ENCODE measurements around the gene OR6T1. TPM values are rescaled to one million over a fixed set of nuclear protein-coding genes. Genes with fewer than 3 reads are reported as not detected.

Gene OR6T1, protein sequence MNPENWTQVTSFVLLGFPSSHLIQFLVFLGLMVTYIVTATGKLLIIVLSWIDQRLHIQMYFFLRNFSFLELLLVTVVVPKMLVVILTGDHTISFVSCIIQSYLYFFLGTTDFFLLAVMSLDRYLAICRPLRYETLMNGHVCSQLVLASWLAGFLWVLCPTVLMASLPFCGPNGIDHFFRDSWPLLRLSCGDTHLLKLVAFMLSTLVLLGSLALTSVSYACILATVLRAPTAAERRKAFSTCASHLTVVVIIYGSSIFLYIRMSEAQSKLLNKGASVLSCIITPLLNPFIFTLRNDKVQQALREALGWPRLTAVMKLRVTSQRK
- total RNA-seq: not detected in 2 replicates

DNA sequence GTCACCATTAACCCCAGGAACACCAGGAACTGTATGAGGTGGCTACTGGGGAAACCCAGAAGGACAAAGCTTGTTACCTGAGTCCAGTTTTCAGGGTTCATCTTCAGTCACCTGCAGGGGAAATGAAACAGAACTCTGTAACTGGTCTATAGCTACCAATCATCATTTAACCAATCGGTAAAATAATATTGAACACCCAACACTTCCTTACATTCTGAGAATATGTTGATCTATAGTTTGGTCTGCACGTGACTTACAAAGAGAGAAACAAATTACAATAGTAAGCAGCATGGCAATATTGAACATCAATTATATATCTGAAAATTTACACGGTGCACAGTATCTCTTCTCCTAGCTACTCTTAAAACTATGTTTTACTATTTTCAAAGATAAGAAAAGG, at the start of gene OR6T1:
OR6T1 (minus strand) TSS at position 101 of the 400 bp plus-strand sequence; CDS start at position 101, 0 bp downstream.
- H3K4me1 Mint-ChIP-seq (ENCODE audit: low read depth): no peaks in the 10 kb centered on the region
- intact Hi-C loops (cut with micrococcal nuclease): no loop called here
- DNase-seq (ENCODE audit: low spot score): no peak
- no peak within 1 kb of the TSS for H3K4me3 Mint-ChIP-seq (ENCODE audit: low read depth)
- no peaks in the 10 kb centered on the region for H3K9me3 Mint-ChIP-seq
- H3K27ac Mint-ChIP-seq: no peak within 1 kb of the TSS
- no peaks in the 10 kb centered on the region for H3K36me3 Mint-ChIP-seq (ENCODE audit: low read depth)
- H3K27me3 Mint-ChIP-seq (ENCODE audit: low read depth): no peaks in the 10 kb centered on the region

DNA sequence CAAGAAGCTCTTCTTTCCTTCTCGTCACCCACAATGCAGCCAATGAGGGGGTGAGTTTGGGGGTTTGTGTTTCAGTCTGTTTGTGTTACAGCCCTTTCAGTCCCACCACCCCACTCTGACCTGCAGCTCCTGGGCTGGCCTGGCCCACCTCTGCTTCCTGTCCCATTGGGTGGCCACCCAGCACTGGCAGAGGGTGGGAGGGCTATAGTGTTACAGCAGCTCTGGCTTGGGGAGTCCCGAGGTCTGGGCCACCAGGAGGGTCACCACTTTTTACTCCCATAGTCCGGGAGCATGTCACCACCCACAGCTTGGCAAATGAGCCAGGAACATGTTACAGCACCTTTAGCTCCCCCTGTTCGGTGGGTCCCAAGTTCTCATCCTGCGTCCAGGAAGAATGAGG, 35.7 kb upstream of the OR6T1 start:
- Mint-ChIP-seq H3K4me3 (ENCODE audit: low read depth) (no peak overlapping the region), H3K4me1 (ENCODE audit: low read depth) (no peaks in the 10 kb centered on the region), H3K27me3 (ENCODE audit: low read depth) (no peaks in the 10 kb centered on the region), H3K36me3 (ENCODE audit: low read depth) (no peaks in the 10 kb centered on the region), H3K27ac (no peak overlapping the region), H3K9me3 (peaks cover 7% of the 10 kb centered on the region)
- intact Hi-C loops (cut with micrococcal nuclease): no loop called here
- DNase-seq (ENCODE audit: low spot score): no peak

DNA sequence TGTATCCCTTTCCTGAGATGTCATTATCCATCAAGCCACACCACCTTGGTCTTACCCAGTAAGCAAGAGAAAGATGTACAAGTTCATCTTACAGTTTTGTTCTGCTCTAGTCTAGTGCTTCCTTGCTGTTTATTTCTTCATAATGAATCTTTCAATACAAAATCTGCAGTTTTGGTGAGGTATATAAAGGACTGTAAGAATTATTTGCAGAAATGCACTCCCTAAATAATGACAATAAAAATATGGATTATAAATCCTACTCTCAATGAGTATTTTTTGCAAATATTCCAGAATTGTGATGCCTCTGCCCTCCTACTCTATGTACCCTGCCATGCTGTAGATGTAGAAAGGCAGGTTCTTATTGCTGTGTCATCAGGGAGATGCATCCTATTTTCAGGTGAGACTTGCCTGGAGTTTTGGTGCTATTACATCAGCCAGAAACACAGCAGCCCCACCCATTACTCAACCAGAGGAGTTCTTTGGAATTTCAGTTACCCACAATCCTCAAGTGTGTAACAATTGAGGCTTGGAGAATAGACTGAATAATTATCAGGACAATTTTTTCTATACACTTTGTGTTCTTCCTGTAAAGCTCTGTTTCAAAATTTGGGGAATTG, 34.2 kb upstream of the OR6T1 start, which contains the start of gene OR10S1:
OR10S1 (minus strand) TSS at position 51 of the 617 bp plus-strand sequence. CDS start 117 bp downstream, outside the sequence.
- Mint-ChIP-seq H3K36me3 (ENCODE audit: low read depth) (no peaks in the 10 kb centered on the region), H3K4me3 (ENCODE audit: low read depth) (no peak within 1 kb of the TSS), H3K9me3 (peaks cover 7% of the 10 kb centered on the region), H3K27me3 (ENCODE audit: low read depth) (no peaks in the 10 kb centered on the region), H3K4me1 (ENCODE audit: low read depth) (no peaks in the 10 kb centered on the region), H3K27ac (no peak within 1 kb of the TSS)
- DNase-seq (ENCODE audit: low spot score): no peak
- intact Hi-C loops (cut with micrococcal nuclease): no loop called here

DNA sequence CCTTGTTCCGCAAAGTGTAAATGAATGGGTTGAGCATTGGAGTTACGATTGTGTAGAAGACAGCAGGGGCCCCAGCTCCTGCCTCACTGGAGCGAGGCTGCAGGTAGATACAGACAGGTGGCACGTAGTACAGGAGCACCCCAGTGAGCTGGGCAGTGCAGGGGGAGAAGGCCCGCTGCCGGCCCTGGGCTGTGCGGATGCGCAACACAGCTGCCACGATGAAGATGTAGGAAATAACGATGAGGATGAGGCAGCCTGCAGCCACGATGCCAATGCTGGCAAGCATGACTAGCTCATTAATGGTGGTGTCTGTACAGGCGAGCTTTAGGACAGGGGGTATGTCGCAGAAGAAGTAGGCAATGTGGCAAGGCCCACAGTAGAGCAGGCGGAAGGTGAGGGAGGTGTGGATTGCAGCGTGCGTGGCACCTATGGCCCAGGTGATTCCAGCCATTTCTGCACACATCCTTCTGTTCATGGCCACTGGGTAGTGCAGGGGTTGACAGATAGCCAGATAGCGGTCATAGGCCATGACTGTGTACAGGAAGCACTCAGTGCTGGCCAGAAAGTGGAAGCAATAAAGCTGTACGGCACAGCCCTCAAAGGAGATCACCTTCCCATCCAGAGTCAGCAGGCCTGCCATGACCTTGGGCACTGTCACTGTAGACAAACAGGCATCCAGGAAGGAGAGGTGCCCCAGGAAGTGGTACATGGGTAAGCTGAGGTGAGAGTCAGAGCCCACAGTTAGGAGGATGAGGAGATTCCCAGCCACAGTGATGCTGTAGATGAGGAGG, 33.3 kb upstream of the OR6T1 start:
- no peaks in the 10 kb centered on the region for H3K27me3 Mint-ChIP-seq (ENCODE audit: low read depth)
- no peak for DNase-seq (ENCODE audit: low spot score)
- H3K27ac Mint-ChIP-seq: no peak overlapping the region
- no peaks in the 10 kb centered on the region for H3K36me3 Mint-ChIP-seq (ENCODE audit: low read depth)
- intact Hi-C loops (cut with micrococcal nuclease): no loop called here
- H3K4me1 Mint-ChIP-seq (ENCODE audit: low read depth): no peaks in the 10 kb centered on the region
- H3K9me3 Mint-ChIP-seq: peaks cover 2% of the 10 kb centered on the region
- H3K4me3 Mint-ChIP-seq (ENCODE audit: low read depth): no peak overlapping the region

DNA sequence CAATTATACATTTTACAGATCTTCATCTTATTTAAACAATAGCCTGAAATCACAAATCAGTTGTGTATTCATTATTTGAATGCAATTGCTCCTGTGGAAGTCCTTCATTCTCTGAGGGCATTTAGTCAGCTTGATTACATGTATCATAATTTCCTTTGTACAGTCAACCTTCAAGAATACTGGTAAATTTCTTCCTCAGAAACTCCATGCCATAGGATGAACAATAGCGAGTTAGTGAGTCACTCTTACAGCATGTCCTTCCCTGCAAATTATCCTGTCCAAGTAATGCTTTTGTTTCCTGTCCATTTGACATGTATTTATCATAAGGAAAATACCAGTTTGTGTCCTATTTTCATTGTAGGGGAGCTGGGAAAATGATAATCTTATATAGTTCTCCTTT, 30.2 kb upstream of the OR6T1 start:
- no peaks in the 10 kb centered on the region for H3K36me3 Mint-ChIP-seq (ENCODE audit: low read depth)
- DNase-seq (ENCODE audit: low spot score): no peak
- intact Hi-C loops (cut with micrococcal nuclease): no loop called here
- no peaks in the 10 kb centered on the region for H3K4me1 Mint-ChIP-seq (ENCODE audit: low read depth)
- no peak overlapping the region for H3K27ac Mint-ChIP-seq
- H3K4me3 Mint-ChIP-seq (ENCODE audit: low read depth): no peak overlapping the region
- H3K27me3 Mint-ChIP-seq (ENCODE audit: low read depth): no peaks in the 10 kb centered on the region
- no peaks in the 10 kb centered on the region for H3K9me3 Mint-ChIP-seq

DNA sequence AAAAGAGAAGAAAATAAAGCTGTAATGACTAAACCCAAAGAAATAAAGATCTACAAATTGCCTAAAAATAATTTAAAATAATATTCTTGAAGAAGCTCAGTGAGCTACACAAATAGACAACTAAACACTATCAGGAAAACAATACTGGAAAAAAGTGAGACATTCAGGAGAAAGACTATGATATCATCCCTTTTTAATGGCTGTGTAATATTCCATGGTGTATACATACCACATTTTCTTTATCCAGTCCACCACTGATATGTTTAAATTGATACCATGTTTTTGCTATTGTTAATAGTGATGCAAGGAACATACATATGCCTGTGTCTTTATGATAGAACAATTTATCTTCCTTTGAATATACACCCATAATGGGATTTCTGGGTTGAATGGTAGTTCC, 13.1 kb upstream of the OR6T1 start:
- Mint-ChIP-seq H3K4me3 (ENCODE audit: low read depth) (no peak overlapping the region), H3K4me1 (ENCODE audit: low read depth) (no peaks in the 10 kb centered on the region)

DNA sequence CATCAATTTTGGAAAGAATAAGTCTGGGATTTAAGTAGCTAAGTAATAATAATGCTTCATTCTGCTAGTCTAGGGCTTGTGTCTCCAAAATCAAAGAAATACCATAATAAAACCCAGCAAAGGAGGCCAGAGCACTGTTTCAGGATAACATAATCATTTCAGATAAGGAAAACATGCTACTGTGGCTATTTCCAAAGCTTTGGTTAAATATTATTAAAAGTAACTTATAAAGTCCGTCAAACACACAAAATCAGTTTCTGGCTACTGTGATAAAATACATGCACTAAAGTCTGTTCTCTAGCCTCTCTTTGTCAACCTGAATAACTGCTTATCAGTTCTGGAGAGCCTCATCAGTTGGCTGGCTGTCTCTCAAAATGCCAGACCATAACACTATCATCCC, 1.5 kb upstream of the OR6T1 start:
- H3K4me3 Mint-ChIP-seq (ENCODE audit: low read depth): no peak overlapping the region
- intact Hi-C loops (cut with micrococcal nuclease): no loop called here
- no peaks in the 10 kb centered on the region for H3K4me1 Mint-ChIP-seq (ENCODE audit: low read depth)
- H3K27ac Mint-ChIP-seq: no peak overlapping the region
- no peak for DNase-seq (ENCODE audit: low spot score)
- H3K36me3 Mint-ChIP-seq (ENCODE audit: low read depth): no peaks in the 10 kb centered on the region
- H3K9me3 Mint-ChIP-seq: no peaks in the 10 kb centered on the region
- H3K27me3 Mint-ChIP-seq (ENCODE audit: low read depth): peaks cover 2% of the 10 kb centered on the region

More for the DNA sequence above, 13.1 kb upstream of the OR6T1 start:
- intact Hi-C loops (cut with micrococcal nuclease): no loop called here
- no peak for DNase-seq (ENCODE audit: low spot score)
- H3K27me3 Mint-ChIP-seq (ENCODE audit: low read depth): peaks cover 1% of the 10 kb centered on the region
- H3K36me3 Mint-ChIP-seq (ENCODE audit: low read depth): no peaks in the 10 kb centered on the region
- H3K27ac Mint-ChIP-seq: no peak overlapping the region
- H3K9me3 Mint-ChIP-seq: no peaks in the 10 kb centered on the region

DNA sequence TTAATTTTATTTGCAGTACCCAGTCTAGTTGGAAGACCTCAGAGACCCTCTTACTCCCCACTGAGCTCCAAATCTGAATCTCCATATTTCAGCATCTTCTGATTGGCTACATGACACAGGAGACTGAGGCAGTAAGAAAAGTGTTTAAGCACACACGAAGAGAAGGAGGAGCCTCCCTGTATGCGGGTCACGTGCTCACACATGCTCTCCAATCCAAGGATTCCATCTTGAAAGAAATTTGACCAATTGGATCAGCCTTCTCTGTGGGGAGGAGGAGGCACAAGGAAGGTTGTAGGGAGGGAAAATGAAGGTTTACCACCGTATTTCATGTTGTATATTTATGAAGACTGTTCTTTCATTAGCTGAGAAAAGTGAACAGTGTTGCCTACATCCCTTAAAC, 1.2 kb downstream of the OR6T1 start:
- Mint-ChIP-seq H3K36me3 (ENCODE audit: low read depth) (no peaks in the 10 kb centered on the region), H3K27me3 (ENCODE audit: low read depth) (no peaks in the 10 kb centered on the region), H3K9me3 (no peaks in the 10 kb centered on the region), H3K4me3 (ENCODE audit: low read depth) (no peak overlapping the region), H3K4me1 (ENCODE audit: low read depth) (no peaks in the 10 kb centered on the region), H3K27ac (no peak overlapping the region)
- intact Hi-C loops (cut with micrococcal nuclease): no loop called here
- DNase-seq (ENCODE audit: low spot score): no peak

DNA sequence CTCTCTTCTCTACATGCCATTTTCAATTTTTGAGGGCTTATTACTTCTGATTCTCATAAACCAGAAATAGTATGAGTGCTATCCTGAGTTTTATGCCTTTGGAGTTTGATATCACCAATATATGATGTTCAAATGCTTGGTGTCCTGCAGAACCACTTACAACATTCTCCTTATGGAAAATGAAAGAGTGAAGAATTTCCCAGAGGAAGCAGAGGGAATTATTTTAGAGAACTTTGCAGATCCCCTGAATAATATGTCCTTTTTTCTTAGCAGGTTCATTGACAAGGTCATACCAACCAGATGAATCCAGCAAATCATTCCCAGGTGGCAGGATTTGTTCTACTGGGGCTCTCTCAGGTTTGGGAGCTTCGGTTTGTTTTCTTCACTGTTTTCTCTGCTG, 4.3 kb downstream of the OR6T1 start, which contains the start of gene OR4D5:
OR4D5 (plus strand) TSS at position 301 of the 400 bp plus-strand sequence; CDS start at position 301, 0 bp downstream.
- Mint-ChIP-seq H3K27ac (no peak within 1 kb of the TSS), H3K27me3 (ENCODE audit: low read depth) (no peaks in the 10 kb centered on the region), H3K4me3 (ENCODE audit: low read depth) (no peak within 1 kb of the TSS), H3K9me3 (no peaks in the 10 kb centered on the region), H3K36me3 (ENCODE audit: low read depth) (no peaks in the 10 kb centered on the region), H3K4me1 (ENCODE audit: low read depth) (no peaks in the 10 kb centered on the region)
- intact Hi-C loops (cut with micrococcal nuclease): no loop called here
- DNase-seq (ENCODE audit: low spot score): no peak

DNA sequence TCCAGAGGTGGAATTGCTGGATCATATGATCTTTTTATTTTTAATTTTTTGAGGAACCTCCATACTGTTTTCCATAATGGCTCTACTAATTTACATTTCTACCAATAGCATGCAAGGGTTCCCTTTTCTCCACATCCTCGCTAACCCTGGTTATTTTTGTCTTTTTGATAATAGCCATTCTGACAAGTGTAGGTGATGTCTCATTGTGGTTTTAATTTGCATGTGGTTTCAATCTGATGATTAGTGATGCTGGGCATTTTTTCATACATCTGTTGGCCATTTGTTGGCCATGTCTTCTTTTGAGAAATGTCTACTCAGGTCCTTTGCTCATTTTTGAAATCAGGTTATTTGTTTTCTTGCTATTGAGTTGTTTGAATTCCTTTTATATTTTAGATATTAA, 19.6 kb downstream of the OR6T1 start:
- intact Hi-C loops (cut with micrococcal nuclease): no loop called here
- no peaks in the 10 kb centered on the region for H3K27me3 Mint-ChIP-seq (ENCODE audit: low read depth)
- H3K36me3 Mint-ChIP-seq (ENCODE audit: low read depth): no peaks in the 10 kb centered on the region
- H3K27ac Mint-ChIP-seq: no peak overlapping the region
- no peak overlapping the region for H3K4me3 Mint-ChIP-seq (ENCODE audit: low read depth)
- no peaks in the 10 kb centered on the region for H3K4me1 Mint-ChIP-seq (ENCODE audit: low read depth)
- H3K9me3 Mint-ChIP-seq: no peaks in the 10 kb centered on the region
- no peak for DNase-seq (ENCODE audit: low spot score)

DNA sequence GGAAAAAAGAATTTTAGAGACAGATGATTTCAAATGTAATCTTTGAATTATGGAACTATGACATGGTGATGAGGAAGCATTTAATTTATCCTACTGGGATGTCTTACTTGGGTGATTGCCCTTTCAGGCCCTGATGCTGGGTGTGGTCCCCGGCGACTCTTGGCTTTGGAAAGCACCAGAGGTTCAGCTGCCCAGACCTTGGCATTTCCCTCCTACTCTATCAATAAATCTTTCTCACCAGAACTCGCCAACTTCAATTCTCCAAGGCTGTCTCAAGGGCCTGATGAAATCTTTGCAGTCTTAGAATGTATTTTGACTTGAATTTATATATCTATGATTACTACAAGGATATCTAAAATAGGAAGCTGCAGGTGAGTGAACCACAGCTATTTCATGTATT, 22.7 kb downstream of the OR6T1 start:
- H3K4me1 Mint-ChIP-seq (ENCODE audit: low read depth): no peaks in the 10 kb centered on the region
- no peak for DNase-seq (ENCODE audit: low spot score)
- peaks cover 3% of the 10 kb centered on the region for H3K27me3 Mint-ChIP-seq (ENCODE audit: low read depth)
- H3K36me3 Mint-ChIP-seq (ENCODE audit: low read depth): no peaks in the 10 kb centered on the region
- H3K9me3 Mint-ChIP-seq: no peaks in the 10 kb centered on the region
- no peak overlapping the region for H3K27ac Mint-ChIP-seq
- intact Hi-C loops (cut with micrococcal nuclease): no loop called here
- H3K4me3 Mint-ChIP-seq (ENCODE audit: low read depth): no peak overlapping the region

DNA sequence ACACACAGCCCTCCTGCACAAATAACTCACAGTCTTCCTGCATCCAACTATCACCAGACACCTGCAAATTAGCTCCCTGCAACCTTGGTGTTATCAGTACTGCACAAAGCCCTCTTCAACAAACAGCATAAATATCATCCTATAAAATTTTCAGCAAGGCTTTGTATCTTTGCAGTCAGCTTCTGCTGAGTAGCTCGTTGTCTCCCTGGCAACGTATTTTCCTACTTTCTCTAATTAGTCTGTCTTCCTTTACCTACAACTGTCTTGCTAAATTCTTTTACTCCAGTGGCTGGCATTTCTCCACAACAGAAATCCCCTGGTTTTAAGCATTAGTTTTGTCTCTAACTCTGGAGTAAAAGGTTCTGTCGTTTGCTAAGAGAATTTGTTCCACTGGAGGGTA, 37.8 kb downstream of the OR6T1 start:
- intact Hi-C loops (cut with micrococcal nuclease): no loop called here
- Mint-ChIP-seq H3K36me3 (ENCODE audit: low read depth) (no peaks in the 10 kb centered on the region), H3K4me1 (ENCODE audit: low read depth) (peaks cover 7% of the 10 kb centered on the region), H3K27ac (no peak overlapping the region), H3K9me3 (no peaks in the 10 kb centered on the region), H3K4me3 (ENCODE audit: low read depth) (no peak overlapping the region), H3K27me3 (ENCODE audit: low read depth) (peaks cover 22% of the 10 kb centered on the region)
- DNase-seq (ENCODE audit: low spot score): no peak

DNA sequence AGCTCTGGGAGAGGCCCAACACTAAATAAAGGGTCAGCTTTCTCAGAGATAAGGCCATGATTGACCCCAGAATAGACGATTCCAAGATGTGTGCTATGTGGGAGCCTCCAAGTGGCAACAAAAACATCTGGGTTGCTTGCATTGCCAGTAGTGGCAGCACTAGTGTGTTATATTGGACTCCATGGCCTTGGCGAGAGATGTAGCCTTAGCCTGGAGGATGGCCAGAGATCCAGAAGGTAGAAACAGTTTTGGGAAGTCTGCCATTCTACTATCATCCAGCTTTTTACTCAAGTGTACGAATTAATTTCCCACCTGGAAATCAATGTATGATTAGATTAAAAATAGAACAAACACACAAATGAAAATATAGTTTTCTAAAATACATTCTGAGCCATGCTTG, 38.7 kb downstream of the OR6T1 start:
- no peaks in the 10 kb centered on the region for H3K36me3 Mint-ChIP-seq (ENCODE audit: low read depth)
- H3K4me3 Mint-ChIP-seq (ENCODE audit: low read depth): no peak overlapping the region
- peaks cover 7% of the 10 kb centered on the region for H3K4me1 Mint-ChIP-seq (ENCODE audit: low read depth)
- no peak overlapping the region for H3K27ac Mint-ChIP-seq
- DNase-seq (ENCODE audit: low spot score): no peak
- intact Hi-C loops (cut with micrococcal nuclease): no loop called here
- peaks cover 22% of the 10 kb centered on the region for H3K27me3 Mint-ChIP-seq (ENCODE audit: low read depth)
- no peaks in the 10 kb centered on the region for H3K9me3 Mint-ChIP-seq
